UCSD-AML1 (cell line): Measurements from ENCODE around the gene CRISP2.
"Not testable (repeated sequence)": the region's sequence is repeated elsewhere in the genome, so short reads cannot be mapped to it uniquely, and the experiment has no call there.

Experiments
- DNase-seq: peaks from one replicate; lab custom pipeline; 2025; ENCODE audit not compliant: unreplicated experiment; lab: John Stamatoyannopoulos, UW

The CRISP2 gene

GRCh38 chr6:49713346-49713745, at the start of gene CRISP2:
Gene CRISP2, minus strand, starts transcription at chr6:49713543. Its CDS starts 4,347 bp downstream, at chr6:49709196.
- no peak for DNase-seq

GRCh38 chr6:49744259-49744658, 30.9 kb upstream of the CRISP2 start, which contains the start of gene CRISP3:
Gene CRISP3, minus strand, starts transcription at chr6:49744388. Its CDS starts 21 bp downstream, at chr6:49744367.
- DNase-seq, result no peak

- DNase-seq, result no peak
Observed at GRCh38 chr6:49743429-49743828, 30.1 kb upstream of the CRISP2 start.

- DNase-seq, result no peak
Observed at GRCh38 chr6:49739423-49739822, 26.1 kb upstream of the CRISP2 start.

- DNase-seq, result no peak
Observed at GRCh38 chr6:49736017-49736508, 22.7 kb upstream of the CRISP2 start.

- DNase-seq, result no peak
Observed at GRCh38 chr6:49733680-49734079, 20.3 kb upstream of the CRISP2 start.

GRCh38 chr6:49732781-49733180, 19.4 kb upstream of the CRISP2 start:
- DNase-seq, result no peak

GRCh38 chr6:49730251-49730650, 16.9 kb upstream of the CRISP2 start:
- no peak for DNase-seq

- not testable (repeated sequence) for DNase-seq
Observed at GRCh38 chr6:49723917-49724316, 10.6 kb upstream of the CRISP2 start.

- no peak for DNase-seq
Observed at GRCh38 chr6:49721297-49721696, 8.0 kb upstream of the CRISP2 start.

- DNase-seq, result no peak
Observed at GRCh38 chr6:49720372-49720771, 7.0 kb upstream of the CRISP2 start.

GRCh38 chr6:49698478-49698877, 14.9 kb downstream of the CRISP2 start:
- no peak for DNase-seq

GRCh38 chr6:49693512-49693911, 19.8 kb downstream of the CRISP2 start:
- DNase-seq, result no peak

GRCh38 chr6:49692534-49692933, 20.8 kb downstream of the CRISP2 start:
- DNase-seq, result no peak

GRCh38 chr6:49676671-49677281, 36.6 kb downstream of the CRISP2 start:
- DNase-seq, result no peak

- DNase-seq, result no peak
Observed at GRCh38 chr6:49675816-49676215, 37.5 kb downstream of the CRISP2 start.

- no peak for DNase-seq
Observed at GRCh38 chr6:49668083-49668511, 45.2 kb downstream of the CRISP2 start.

GRCh38 chr6:49666930-49667757, 46.2 kb downstream of the CRISP2 start:
- no peak for DNase-seq

GRCh38 chr6:49666480-49666879, 46.9 kb downstream of the CRISP2 start:
- no peak for DNase-seq

- DNase-seq, result no peak
Observed at GRCh38 chr6:49664817-49665216, 48.5 kb downstream of the CRISP2 start.

GRCh38 chr6:49664054-49664453, 49.3 kb downstream of the CRISP2 start:
- DNase-seq, result not testable (repeated sequence)

- peak; percentile 4 for DNase-seq
Observed at GRCh38 chr6:49662892-49663261, 50.5 kb downstream of the CRISP2 start.
